Measurements from ENCODE around the gene RFFL.
A peak's percentile ranks its signal among the peaks of the same experiment; 100 is the strongest.

Gene RFFL

GRCh38 chr17:35079547-35080423 is 16.3 kb upstream of the RFFL start:
- no peak for DNase-seq

- DNase-seq = no peak
Measured at GRCh38 chr17:35076874-35077273, 13.4 kb upstream of the RFFL start.

- DNase-seq = no peak
Measured at GRCh38 chr17:35074711-35075707, 11.5 kb upstream of the RFFL start.

GRCh38 chr17:35073991-35074627 is 10.6 kb upstream of the RFFL start:
- DNase-seq = no peak

- no peak for DNase-seq
Measured at GRCh38 chr17:35073183-35073790, 9.8 kb upstream of the RFFL start.

- DNase-seq = no peak
Measured at GRCh38 chr17:35069311-35069710, 5.8 kb upstream of the RFFL start.

GRCh38 chr17:35068249-35068648 is 4.7 kb upstream of the RFFL start:
- DNase-seq = no peak

GRCh38 chr17:35065880-35066279 is 2.4 kb upstream of the RFFL start:
- DNase-seq = no peak

- no peak for DNase-seq
Measured at GRCh38 chr17:35064516-35065215, 1.2 kb upstream of the RFFL start.

- DNase-seq = no peak
Measured at GRCh38 chr17:35062308-35062707, 1.2 kb downstream of the RFFL start.

- DNase-seq = peak; percentile 45
Measured at GRCh38 chr17:35057332-35057915, 6.1 kb downstream of the RFFL start.

GRCh38 chr17:35056013-35056412 is 7.5 kb downstream of the RFFL start:
- DNase-seq = no peak

GRCh38 chr17:35053204-35053603 is 10.3 kb downstream of the RFFL start:
- DNase-seq = no peak

- DNase-seq = no peak
Measured at GRCh38 chr17:35052780-35053179, 10.7 kb downstream of the RFFL start.

- no peak for DNase-seq
Measured at GRCh38 chr17:35052241-35052610, 11.3 kb downstream of the RFFL start.

- no peak for DNase-seq
Measured at GRCh38 chr17:35051579-35052240, 11.8 kb downstream of the RFFL start.

GRCh38 chr17:35051183-35051578 is 12.3 kb downstream of the RFFL start:
- peak; percentile 2 for DNase-seq

GRCh38 chr17:35050170-35050569 is 13.3 kb downstream of the RFFL start:
- no peak for DNase-seq

- DNase-seq = no peak
Measured at GRCh38 chr17:35048685-35049379, 14.7 kb downstream of the RFFL start.

- no peak for DNase-seq
Measured at GRCh38 chr17:35046740-35047283, 16.7 kb downstream of the RFFL start.

Measured in DMS53 (cell line).